Peyer's patch (tissue), 4 donors: ENCODE measurements around the gene SCAF4. TPM values are rescaled to one million over a fixed set of nuclear protein-coding genes. Genes with fewer than 3 reads are reported as not detected.

Source experiments
- DNase-seq, 3 donors: peaks; one replicate each; pipeline ENCODE4 v3.0.0-alpha.2; 2017 to 2019
- H3K27ac ChIP-seq, 4 donors: fragments of 200-600 bp; sonication (generic); one replicate each; pipeline ENCODE4 v1.5.1; 2016 to 2019
- H3K27me3 ChIP-seq, 2 donors: fragments of 200-600 bp; sonication (generic); one replicate each; pipeline ENCODE4 v1.5.1; 2019
- H3K36me3 ChIP-seq, 3 donors: fragments of 200-600 bp; sonication (generic); one replicate each; pipeline ENCODE4 v1.5.1; 2016 to 2019
- H3K4me1 ChIP-seq, 4 donors: fragments of 200-600 bp; sonication (generic); one replicate each; pipeline ENCODE4 v1.5.1; 2016 to 2019
- H3K4me3 ChIP-seq, 4 donors: fragments of 200-600 bp; sonication (generic); 1 replicate in 3 of 4; 2 replicates in 1 of 4; pipeline ENCODE4 v1.5.1; 2016 to 2019; ENCODE audit warnings: mild to moderate bottlenecking in 1 of 4
- H3K9me3 ChIP-seq, 4 donors: fragments of 200-600 bp; sonication (generic); one replicate each; pipeline ENCODE4 v1.5.1; 2016 to 2019; ENCODE audit warnings: mild to moderate bottlenecking in 1 of 4
- CTCF ChIP-seq, 6 experiments: fragments of 450-650 bp in 4 of 6; fragments of 200-600 bp in 2 of 6; sonication (generic) in 1 of 6; IDR thresholded peaks; one replicate each; pipeline ENCODE4 v1.5.1; 2017 to 2019; ENCODE audit warnings: antibody characterized with exemption in 6 of 6, mild to moderate bottlenecking in 3 of 6, moderate library complexity in 1 of 6
- POLR2A ChIP-seq, 2 donors: fragments of 450-650 bp; IDR thresholded peaks; one replicate each; pipeline ENCODE4 v1.5.1; 2017; ENCODE audit warnings: antibody characterized with exemption in 2 of 2, mild to moderate bottlenecking in 2 of 2, moderate library complexity in 2 of 2
- total RNA-seq, 4 donors: library from RNA; depleted of rRNA; stranded (reverse); fragments of >200 nt; gene quantifications; one replicate each; pipeline ENCODE4 v1.1.0, GENCODE V29; 2016

SCAF4 gene
- total RNA-seq, 4 donors from 2014 or later, result 26.4 to 33.1 (median 30.2) TPM

- H3K4me1 ChIP-seq, result no peaks in the 10 kb centered on the region
- DNase-seq, result no peak
- H3K9me3 ChIP-seq, result no peaks in the 10 kb centered on the region
- no peaks in the 10 kb centered on the region for H3K27me3 ChIP-seq
- peaks cover 0 to 96% (median 0%) of the 10 kb centered on the region in 3 donors for H3K36me3 ChIP-seq
- no peak overlapping the region for H3K27ac ChIP-seq
- no peak for TF ChIP-seq POLR2A (IDR thresholded peaks at IDR 0.05)
- TF ChIP-seq CTCF (IDR thresholded peaks at IDR 0.05), result no peak
- no peak overlapping the region for H3K4me3 ChIP-seq
These were observed 35.5 kb downstream of the SCAF4 start for GRCh38 chr21:31696424-31696823.

GRCh38 chr21:31693222-31693621 lies 38.7 kb downstream of the SCAF4 start:
- no peak overlapping the region for H3K27ac ChIP-seq
- no peak overlapping the region for H3K4me3 ChIP-seq
- no peaks in the 10 kb centered on the region for H3K9me3 ChIP-seq
- H3K27me3 ChIP-seq, result no peaks in the 10 kb centered on the region
- TF ChIP-seq CTCF (IDR thresholded peaks at IDR 0.05) (no peak), POLR2A (IDR thresholded peaks at IDR 0.05) (no peak)
- H3K36me3 ChIP-seq, result peaks cover 0 to 98% (median 0%) of the 10 kb centered on the region in 3 donors
- no peaks in the 10 kb centered on the region for H3K4me1 ChIP-seq
- DNase-seq, result no peak

GRCh38 chr21:31688603-31689368 lies 43.1 kb downstream of the SCAF4 start:
- TF ChIP-seq CTCF (IDR thresholded peaks at IDR 0.05), result no peak
- no peak for TF ChIP-seq POLR2A (IDR thresholded peaks at IDR 0.05)
- Histone ChIP-seq H3K4me3 (no peak overlapping the region), H3K27me3 (no peaks in the 10 kb centered on the region), H3K9me3 (no peaks in the 10 kb centered on the region), H3K4me1 (no peaks in the 10 kb centered on the region), H3K27ac (no peak overlapping the region), H3K36me3 (peaks cover 0 to 100% (median 0%) of the 10 kb centered on the region in 3 donors)
- DNase-seq, result no peak

GRCh38 chr21:31687108-31687507 lies 44.8 kb downstream of the SCAF4 start:
- Histone ChIP-seq H3K27ac (no peak overlapping the region), H3K36me3 (peaks cover 0 to 100% (median 0%) of the 10 kb centered on the region in 3 donors), H3K9me3 (no peaks in the 10 kb centered on the region), H3K4me3 (no peak overlapping the region), H3K4me1 (no peaks in the 10 kb centered on the region), H3K27me3 (no peaks in the 10 kb centered on the region)
- TF ChIP-seq POLR2A (IDR thresholded peaks at IDR 0.05) (no peak), CTCF (IDR thresholded peaks at IDR 0.05) (no peak)
- no peak for DNase-seq

- peaks cover 0 to 96% (median 0%) of the 10 kb centered on the region in 3 donors for H3K36me3 ChIP-seq
- H3K9me3 ChIP-seq, result no peaks in the 10 kb centered on the region
- H3K27ac ChIP-seq, result no peak overlapping the region
- no peaks in the 10 kb centered on the region for H3K4me1 ChIP-seq
- H3K27me3 ChIP-seq, result no peaks in the 10 kb centered on the region
- H3K4me3 ChIP-seq, result no peak overlapping the region
- no peak for DNase-seq
- no peak for TF ChIP-seq CTCF (IDR thresholded peaks at IDR 0.05)
- no peak for TF ChIP-seq POLR2A (IDR thresholded peaks at IDR 0.05)
These were observed 45.5 kb downstream of the SCAF4 start for GRCh38 chr21:31686272-31686915.
